HUDEP-2 (cell line): ENCODE measurements around the gene PROKR2.

Source experiments
- DNase-seq, 76 experiments: peaks; one replicate each; lab custom pipeline; 2025; ENCODE audit not compliant: unreplicated experiment in 76 of 76; lab: John Stamatoyannopoulos, UW

Gene PROKR2

DNA sequence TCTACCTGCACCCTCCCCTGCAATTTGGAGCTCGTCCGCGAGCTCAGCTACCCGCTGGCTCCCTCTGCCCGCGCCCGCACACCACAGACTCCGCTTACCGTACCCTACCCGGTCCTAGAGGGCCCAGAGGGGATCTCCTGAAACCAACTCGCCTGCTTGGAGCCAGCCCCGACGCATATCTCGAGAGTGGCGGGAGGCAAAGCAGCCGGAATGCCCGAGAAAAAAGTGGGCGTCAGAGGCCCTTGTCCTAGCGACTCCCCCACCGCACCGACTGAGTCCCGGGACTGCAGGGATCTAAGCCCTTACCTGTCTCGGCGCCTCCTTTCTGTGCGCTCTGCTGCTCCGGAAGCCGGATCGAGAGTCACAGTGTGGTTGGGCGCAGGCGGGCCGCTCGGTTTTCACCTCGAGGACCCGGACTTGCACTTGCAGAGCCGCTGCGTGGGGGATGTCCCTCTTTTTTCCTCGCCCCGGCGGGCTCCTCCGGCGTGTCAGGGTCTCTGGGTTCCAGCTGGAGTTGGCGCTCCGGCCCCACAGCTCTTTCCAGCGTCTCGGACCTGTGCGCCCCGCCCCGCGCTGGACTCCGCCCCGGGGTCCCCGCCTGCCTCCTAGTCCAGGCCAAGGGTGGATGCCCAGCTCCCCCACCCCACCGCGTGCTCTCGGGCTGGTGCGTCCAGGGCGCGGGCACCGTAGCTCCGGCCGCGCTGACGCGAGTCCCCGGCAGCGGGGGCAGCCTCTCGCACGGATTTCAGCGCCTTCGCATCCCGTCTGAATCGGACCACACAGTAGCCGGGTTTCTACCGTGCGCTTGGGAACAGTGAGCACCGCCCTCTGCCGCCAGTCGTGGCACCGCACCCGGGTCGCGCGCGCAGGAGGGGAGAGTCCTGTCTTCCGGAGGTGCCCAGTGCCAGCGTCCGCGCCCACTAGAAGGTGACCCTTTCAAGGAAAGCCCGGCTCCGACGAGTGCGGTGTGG is at the start of gene PROKR2:
Gene PROKR2 (minus strand): TSS at position 767 of the 971 bp plus-strand sequence. CDS start 2,585 bp downstream, outside the sequence.
- DNase-seq = peak in 1 of 76 experiments; percentile 2

DNA sequence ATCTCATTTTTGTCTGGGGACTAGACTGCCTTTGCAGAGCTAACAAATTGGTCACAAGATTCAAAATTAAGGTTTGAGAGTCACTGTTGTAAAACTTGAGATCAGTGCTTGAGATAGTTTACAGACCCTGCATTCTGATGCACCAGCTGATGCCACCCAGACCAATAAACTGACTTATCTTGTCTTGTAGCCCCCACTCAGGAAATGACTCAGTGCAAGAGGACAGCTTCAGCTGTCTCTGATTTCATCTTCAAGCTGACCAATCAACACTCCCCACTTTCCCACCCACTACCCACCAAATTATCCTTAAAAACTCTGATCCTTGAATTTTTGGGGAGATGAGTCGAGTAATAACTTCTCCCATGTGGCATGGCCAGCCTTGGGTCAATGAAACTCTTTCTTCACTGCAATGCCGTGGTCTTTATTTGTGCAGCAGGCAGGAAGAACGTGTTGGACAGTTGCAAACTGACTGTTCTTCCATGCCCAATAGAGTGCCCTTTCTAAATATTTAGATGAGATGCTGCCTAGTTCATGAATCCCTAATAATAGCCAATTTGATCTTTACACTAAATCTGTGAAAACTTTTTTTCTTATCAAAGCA is 48.3 kb upstream of the PROKR2 start:
- no peak for DNase-seq

DNA sequence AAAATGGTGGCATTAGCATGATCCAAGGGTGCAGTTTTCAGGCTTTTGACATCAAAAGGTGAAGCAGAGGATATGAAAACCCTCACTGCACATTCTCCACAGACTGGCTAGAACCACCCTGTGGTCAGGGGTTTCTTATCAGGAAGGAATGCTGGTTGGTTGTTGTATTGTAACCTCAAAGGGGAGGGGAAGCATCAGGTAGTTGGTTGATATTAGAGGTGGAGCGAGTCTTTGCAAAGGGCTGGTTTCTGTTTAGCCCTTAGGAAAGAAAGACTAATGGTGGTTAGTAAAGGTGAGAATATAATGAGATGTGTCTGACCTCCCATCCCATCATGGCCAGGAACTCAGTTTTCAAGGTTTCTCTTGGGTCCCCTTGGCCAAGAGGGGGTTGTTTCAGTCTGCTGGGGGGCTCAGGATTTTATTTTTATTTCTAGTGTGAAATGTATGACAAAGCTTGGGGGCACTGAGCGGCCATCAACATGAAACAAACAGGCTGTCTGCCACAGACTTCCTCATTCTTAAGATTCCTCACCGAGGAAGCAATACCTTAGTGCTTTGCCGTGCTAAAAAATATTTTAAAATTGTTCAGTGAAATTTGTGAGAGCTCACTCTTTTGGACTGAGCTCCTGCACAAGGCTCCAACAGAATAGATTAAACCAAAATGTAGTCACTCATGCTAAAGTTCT is 47.5 kb upstream of the PROKR2 start:
- no peak for DNase-seq

DNA sequence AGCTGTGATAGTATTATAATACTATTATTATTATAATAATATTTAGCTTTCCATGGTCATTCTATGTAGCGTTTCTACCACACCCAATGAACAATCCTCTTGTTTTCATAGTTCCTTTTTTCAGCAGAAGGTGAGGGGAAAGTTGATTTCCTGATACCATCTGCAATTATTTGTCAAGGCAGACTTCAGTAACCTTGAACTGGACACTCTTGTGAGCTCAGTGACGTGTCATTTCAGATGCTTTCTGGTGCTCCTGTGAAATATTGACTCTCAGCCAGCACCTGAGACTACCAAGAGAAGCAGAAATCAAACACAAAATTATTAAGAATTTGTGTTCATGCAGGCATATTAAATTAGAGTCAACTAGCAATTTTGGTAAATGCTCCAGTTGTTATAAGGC is 46.0 kb upstream of the PROKR2 start:
- no peak for DNase-seq

DNA sequence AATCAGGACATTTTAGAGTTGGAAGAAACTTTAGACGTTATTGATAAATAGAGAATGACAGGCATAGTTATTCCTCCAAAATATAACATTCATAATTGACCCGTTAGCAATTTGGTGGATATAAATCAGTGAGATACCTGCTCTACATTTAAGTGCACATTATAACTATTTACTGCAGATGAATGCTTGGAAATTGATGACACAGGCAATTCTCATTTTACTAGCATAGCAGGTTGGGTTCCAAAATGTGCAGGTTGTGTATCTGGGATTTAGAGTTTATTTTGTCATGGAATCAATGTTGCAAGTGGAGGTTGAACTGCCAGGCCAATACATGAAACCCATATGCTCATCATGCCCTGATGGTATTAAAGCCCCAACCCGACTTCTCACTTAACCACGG is 44.4 kb upstream of the PROKR2 start:
- no peak for DNase-seq

DNA sequence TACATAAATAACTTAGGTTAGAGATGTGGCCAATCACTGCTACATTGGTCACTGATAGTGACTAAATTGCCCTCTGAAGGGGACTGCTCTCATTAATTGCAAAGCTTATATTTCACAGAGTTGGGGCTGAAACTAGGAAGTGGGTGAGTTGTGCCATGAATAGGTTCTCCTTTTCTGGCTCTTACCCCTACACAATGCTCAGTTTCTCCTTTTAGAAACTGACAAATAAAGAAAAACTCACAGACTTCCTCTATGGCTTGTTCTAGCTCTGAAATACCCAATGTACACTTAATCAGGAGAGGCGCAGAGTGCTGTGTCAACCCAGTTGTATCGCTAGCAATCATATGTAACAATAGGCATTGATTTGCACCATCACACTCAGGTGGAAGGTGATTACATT is 41.2 kb upstream of the PROKR2 start:
- DNase-seq = no peak

DNA sequence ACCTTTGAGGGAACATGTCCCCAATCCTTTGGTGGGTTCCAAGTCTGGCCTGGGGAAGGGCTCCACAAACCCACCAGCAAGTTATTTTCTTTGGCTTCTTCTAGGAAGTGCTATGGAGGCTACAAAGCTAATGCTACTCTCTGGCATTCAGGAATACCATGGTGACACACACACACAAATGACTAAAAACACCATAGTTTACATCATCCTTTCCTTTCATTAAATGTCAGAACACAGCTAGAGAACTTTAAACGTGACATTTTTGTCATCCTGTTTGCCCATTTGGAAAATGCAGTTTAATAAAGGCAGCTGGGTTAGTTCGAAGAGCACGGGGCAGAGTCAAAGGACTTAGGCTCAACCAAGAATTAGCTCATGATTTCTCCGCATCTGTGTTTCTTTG is 40.2 kb upstream of the PROKR2 start:
- DNase-seq = no peak

DNA sequence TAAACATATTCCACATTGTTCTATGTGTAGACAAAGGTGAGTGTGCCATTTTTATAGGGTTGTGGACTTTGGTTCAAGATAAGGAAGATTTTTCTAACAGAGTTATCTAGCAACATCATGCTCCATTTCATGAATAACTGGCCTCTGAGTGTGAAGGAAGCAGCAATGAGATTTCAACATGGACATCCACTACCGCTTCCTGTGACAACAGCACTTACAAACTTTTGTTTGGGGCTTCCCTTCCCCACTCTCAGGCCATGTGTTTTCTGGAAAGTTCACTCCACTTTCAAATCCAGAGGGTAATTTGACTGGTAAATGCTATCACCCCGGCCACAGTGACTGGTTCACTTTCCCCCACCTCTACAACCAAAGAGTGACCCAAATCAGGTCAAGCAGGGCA is 38.1 kb upstream of the PROKR2 start:
- no peak for DNase-seq

DNA sequence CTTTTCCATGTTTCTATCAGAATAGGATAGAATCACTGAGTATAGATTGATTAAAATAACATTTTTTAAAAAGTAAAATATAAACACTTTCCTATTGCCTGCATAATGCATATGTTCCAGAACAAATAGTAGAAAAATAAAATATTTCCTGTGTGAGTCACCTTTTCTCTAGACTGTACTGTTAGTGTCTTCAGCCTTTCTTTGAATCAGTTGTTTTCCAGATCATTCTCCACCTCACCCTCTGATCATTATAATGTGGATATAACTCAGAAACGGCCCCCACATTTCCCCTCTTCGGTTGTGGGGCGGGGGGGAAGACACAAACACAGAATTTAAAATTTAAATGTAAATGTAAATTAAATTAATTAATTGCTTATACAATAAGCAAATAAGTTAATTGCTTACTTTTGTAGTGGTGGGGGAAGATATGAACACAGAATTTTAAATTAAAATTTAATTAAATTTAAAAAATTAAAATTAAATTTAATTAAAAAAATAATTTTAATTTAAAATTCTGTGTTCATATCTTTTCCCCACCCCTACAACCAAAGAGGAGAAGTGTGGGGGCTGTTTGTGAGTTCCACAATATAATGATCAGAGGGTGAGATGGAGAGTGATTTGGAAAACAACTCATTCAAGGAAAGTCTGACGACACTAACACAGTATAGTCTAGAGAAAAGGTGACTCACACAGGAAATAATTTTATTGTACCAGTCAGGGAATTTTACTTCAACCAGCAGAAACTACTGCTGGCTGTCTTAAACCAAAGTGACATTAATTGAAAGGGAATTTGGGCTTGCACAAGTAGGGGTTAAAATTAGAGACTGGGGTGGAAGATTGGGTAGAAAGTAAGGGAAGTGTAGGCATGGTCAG is 37.1 kb upstream of the PROKR2 start:
- DNase-seq = no peak

DNA sequence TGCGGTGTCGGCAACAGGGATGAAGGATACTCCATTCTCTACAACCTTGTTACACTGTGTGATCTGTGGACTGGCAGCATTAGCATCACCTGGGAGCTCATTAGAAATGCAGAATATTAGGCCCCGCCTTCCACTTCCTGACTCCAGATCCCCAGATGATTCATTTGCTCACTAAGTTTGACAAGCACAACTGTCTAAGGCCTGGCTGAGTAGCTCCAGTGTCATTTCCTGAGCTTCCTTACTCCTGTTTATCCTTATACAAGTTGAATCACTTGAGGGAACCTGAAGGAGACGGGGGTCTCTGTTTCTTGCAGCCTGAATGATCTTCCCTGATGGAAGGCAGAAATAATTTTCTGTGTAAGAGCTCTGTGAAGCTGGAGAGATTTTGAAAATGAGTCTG is 32.7 kb upstream of the PROKR2 start:
- no peak for DNase-seq

DNA sequence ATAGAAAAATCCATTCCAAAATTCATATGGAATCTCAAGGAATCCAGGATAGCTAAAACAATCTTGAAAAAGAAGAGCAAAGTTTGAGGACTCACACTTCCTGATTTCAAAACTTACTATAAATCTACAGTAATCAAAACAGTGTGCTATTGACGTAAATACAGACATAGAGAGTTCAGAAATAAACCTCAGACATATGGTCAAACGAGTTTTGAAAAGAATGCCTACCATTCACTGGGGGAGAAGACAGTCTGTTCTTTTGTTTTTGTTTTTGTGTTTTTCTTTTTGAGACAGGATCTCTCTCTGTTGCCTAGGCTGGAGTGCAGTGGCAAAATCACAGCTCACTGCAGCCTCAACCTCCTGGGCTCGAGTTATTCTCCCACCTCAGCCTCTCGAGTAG is 25.3 kb upstream of the PROKR2 start:
- DNase-seq = no peak

DNA sequence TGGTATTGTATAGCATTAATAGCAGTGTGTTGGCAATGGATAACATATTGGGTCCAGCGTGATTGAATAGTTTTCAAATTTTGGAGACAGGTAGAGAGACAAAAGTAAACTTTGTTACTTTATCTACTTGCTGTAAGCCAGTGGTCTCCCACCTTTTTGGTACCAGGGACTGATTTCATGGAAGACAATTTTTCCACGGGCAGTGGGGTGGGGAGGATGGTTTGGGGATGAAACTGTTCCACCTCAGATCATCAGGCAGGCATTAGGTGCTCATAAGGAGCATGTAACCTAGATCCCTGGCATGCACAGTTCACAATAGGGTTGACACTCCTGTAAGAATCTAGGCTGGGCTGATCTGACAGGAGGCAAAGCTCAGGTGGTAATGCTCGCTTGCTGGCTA is 14.6 kb upstream of the PROKR2 start:
- DNase-seq = no peak

DNA sequence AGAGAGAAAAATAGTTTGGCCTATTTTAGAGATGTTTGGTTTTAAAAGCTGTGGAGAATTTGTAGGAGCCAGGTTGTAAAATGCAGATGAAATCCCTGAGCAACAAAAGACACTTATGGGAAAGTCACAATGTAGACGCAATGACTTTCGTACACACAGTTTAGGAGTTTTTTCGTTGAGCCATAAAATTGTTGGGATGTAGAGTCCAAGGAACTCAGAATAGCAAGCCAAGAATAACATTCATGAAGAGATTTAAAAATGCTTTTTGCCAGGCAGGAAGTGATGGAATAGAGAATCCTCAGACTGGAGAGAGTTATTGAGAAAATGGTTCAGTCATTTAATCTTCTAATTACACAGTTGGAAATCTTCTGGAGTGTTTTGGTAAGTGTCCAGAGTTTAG is 11.5 kb upstream of the PROKR2 start:
- DNase-seq = no peak

DNA sequence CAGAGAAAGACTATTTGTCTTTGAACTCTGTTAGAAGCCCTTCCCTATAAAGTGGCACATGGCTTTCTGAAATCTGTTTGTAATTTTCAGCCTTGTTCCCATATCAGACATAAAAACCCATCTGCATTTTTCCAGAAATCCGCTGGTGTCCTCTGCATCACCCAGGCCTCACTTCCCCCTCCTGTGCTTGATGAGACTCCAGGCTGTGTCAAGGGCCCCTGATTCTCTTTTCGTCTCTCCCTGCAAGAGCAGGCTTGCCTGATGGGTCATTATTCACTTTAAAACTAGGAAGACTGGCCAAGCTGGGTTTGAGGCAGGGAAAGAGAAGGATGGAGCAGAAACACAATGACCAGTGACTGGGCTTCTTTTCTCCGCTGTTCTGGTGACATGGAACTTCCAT is 10.6 kb upstream of the PROKR2 start:
- no peak for DNase-seq

DNA sequence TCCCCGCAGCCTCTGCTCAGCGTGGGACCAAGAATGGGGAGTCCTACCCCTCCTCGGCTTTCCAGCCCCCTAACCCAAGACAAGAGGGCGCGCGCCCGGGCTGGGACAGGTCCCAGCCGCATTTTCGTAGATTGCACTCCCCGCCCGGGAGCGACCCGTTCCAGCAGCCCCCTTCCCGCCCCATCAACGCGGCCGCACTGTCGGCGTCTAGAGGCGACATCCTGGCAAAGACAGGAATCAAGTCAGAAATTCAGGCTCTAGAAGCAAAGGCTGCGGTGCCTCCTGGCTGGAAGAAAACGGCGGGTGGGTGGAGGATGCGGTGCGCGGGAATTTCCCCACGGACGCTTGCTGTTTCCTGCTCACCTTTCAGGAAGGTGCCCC is 957 bp downstream of the PROKR2 start:
- no peak for DNase-seq

DNA sequence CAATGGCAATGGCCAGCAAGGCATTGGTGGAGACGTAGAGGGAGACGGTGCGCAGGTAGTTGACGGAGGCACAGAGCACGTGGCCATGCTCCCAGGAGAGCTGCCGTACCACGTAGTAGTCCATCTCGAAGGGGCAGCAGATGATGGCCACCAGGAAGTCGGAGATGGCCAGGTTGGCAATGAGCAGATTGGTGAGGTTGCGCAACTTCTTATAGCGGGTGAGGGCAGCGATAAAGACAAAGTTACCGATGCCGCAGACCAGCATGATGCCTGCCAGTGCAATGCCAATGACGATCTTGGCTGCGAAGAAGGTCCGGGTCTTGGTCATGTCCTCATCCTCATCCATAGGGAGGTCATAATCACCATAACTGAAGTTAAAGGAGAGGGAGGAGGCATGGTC is 2.8 kb downstream of the PROKR2 start:
- DNase-seq = no peak

DNA sequence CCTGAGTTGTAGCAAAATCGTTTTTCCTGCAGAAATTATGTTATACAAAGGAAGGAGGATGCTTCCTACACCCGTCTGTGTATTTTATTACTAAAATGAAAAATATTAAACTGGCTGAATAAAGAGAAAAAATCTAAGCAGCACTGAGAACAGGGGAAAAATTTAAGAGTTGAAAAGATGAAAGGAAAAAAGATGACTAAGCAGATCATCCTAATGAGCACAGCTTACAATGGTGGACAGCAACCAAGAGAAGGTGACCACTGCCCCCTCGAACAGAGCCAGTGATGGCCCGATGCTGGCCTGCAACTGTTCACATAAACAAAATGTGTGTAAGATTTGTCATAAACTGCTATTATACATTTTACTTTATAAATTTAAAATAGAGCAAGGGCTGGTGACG is 4.2 kb downstream of the PROKR2 start:
- DNase-seq = no peak

DNA sequence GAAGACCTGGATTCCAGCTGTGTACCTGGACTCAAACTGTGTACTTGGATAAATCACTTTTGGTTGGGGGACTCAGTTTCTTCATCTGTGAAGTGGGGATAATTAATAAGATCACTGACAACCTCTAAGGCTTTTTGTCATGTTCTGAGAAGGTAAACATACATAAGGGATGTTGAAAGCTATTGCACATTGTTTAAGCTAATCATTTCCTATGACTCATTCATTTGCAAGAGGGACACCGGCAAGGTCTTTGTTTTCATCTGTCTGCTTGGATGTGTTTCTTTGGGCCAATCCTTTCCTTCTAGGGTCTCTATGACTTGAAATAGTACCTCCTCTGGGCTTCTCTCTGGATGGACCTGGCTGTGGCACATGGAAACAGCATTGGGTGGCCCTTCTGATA is 6.8 kb downstream of the PROKR2 start:
- DNase-seq = no peak

DNA sequence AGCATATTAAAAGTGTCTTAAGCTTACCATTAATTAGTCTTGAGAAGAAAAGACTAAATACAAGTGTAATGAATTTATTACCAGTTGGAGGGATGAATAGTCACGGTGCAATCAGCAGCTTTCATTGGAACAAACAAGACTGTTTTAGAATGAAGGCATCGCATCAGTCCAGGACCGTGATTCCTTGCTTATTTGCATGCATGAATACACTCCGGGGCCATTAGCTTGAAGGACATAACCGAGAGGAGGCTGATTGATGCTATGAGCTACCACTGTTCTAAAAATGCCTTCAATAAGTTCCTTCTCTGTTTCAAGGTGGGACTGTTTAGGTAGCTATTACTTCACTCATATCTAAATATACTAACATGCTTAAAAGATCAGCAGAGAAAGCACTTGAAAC is 17.9 kb downstream of the PROKR2 start:
- no peak for DNase-seq

DNA sequence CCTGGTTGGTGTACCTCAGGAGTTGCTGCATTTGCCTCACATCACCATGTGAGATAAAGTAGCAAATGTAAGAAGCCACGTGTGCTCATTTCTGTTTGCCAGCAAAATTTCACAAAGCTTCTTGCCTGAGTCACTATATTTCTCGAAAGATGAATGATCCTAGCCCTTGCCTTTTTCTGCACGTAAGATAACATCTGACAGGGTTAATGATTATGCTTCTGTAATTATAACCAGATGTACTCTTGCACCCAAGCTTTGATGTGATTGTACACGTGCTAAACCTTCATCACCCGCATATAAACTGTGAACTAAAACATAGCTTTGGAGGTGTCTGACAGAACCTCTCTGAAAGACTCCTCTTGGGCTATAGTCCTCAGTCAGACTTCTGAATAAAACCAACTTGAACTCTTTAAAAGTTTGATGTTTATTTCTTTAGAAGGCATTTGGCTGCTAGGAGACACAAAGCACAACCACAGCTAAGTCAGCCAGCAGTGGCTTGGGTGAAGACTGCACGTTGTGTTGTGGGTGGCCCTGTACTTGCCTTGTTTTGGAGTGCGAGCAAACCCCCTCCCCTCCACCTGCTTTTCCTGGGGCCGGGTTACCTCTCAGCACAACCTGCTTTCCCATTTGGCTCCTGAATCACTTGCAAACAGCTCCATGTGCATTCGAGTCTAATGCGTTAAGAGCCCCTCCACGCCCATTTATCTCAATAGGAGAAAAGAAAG is 19.3 kb downstream of the PROKR2 start:
- DNase-seq = no peak
